ENCODE data around the gene TBK1.

- TF ChIP-seq, protein P1, sequence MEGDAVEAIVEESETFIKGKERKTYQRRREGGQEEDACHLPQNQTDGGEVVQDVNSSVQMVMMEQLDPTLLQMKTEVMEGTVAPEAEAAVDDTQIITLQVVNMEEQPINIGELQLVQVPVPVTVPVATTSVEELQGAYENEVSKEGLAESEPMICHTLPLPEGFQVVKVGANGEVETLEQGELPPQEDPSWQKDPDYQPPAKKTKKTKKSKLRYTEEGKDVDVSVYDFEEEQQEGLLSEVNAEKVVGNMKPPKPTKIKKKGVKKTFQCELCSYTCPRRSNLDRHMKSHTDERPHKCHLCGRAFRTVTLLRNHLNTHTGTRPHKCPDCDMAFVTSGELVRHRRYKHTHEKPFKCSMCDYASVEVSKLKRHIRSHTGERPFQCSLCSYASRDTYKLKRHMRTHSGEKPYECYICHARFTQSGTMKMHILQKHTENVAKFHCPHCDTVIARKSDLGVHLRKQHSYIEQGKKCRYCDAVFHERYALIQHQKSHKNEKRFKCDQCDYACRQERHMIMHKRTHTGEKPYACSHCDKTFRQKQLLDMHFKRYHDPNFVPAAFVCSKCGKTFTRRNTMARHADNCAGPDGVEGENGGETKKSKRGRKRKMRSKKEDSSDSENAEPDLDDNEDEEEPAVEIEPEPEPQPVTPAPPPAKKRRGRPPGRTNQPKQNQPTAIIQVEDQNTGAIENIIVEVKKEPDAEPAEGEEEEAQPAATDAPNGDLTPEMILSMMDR (IDR thresholded peaks at IDR 0.05 in 8 of 11, conservative IDR thresholded peaks at IDR 0.05 in 3 of 11): no peak
- TF ChIP-seq POLR2A (IDR thresholded peaks at IDR 0.05): peak in 2 of 3 donors; percentile 5 to 25
Observed at GRCh38 chr12:64404470-64405256, 47.3 kb upstream of the TBK1 start.

Measured in spleen (tissue), 7 donors.